GM19468 (cell line): ENCODE data around the gene NCKAP5.

ENCODE experiments used
- ATAC-seq: cut with Tn5 transposase; IDR thresholded peaks from one replicate; pipeline ENCODE4 v1.9.1; 2021; ENCODE audit warnings: mild to moderate bottlenecking, moderate library complexity, moderate number of reproducible peaks; ENCODE audit not compliant: unreplicated experiment; ENCODE audit errors: extremely low read depth

Gene NCKAP5

DNA sequence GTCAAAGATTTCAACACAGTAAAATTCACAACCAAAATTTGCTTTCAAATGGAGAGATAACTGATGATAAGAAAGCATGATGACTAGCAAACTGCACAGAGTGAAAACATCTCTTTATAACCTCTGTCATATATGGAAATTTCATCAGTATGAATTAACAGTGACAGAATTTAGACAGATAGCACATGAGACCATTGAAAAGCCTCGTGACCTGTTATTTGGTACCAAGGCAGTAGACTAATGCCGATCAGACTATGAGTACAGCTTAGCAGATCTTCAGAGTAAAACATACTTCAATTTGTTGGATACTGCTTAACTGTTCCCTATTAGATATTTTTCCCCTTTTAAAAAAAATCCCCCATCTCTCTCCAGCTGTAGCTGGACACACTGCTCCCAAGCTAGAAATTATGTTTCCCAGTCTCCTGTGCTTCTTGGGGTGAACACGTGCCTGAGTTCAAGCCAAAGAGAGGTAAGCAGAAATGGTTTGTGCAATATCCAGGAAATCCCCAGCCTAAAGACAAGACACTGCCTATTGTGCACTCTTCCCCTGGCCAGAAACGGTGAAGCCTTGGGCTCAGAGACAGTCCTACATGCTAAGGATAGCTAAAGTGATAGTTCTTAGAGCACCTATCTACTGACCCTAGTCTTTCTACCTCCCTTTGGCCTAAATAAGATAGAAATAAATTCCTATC is 256.1 kb downstream of the NCKAP5 start:
- no peak for ATAC-seq

DNA sequence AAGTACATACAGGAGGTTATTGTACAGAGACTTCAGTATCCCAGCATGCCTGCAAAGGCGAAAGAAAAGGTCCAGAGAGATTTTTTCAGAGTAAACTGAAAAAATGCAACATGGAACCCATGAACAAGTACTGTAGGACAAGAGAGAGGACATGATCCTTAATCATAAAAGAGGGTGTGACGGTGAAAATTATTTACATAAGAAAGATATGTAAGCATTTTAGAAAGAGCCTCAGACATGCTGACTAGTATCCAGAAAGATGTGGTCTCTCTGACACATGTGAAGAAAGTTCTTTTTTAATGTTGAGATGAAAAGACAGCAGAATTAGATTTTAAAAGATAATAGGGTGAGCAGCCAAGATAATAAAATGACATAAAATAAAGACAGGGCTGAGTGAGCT is 262.0 kb downstream of the NCKAP5 start:
- no peak for ATAC-seq

DNA sequence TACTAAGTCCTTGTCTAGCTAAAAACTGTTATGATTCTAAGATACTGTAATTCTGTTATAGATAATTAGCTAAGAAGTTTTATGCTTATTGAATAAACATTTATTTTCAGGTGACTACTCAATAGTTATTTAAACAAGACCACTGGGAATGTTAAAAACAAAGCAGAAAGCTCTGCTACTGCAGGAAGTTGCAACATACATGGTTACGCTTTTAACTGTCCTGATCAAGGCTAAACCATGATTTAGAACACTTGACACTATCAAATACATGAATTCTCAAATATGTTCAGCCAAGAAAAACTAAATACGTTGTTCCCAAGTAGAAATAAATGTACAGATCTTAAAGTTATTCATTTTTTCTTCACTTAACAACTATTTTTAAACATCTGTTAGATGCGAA is 263.9 kb downstream of the NCKAP5 start:
- no peak for ATAC-seq

DNA sequence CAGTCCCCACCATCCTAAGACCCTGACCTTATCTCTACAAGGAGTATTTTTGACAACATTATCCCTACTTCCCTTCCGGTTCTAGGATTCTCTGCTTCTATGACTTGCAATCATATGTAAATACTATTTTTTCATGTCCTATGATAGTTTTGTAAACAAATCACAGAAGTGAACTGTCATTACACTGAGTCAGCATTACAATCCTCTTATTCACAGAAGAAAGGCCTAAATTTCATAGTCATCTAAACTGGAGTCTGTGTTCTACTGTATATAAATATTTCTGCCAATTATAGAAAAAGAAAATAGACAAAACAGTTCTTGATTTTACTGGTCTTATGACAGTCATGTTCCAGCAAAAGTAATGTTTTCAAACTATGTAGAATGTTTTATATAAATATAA is 265.1 kb downstream of the NCKAP5 start:
- ATAC-seq = no peak

DNA sequence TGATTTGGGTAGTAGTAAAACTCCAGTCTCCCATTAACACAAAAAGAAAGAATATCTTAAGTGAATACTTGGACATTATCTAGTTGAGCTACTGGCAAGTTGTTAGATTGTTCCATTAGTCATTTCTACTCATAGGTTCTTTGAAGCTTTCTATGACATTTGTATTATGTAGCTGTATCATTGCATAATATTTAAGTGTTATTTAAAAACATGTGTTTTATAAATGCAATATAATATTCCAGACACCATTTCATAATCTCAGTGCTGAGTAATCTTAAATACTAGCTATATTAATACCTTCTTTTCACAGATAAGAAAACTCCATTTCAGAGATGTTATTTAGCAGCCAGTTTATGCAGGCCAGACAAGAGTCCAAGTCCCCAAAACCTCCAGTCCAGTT is 271.9 kb downstream of the NCKAP5 start:
- ATAC-seq = no peak

DNA sequence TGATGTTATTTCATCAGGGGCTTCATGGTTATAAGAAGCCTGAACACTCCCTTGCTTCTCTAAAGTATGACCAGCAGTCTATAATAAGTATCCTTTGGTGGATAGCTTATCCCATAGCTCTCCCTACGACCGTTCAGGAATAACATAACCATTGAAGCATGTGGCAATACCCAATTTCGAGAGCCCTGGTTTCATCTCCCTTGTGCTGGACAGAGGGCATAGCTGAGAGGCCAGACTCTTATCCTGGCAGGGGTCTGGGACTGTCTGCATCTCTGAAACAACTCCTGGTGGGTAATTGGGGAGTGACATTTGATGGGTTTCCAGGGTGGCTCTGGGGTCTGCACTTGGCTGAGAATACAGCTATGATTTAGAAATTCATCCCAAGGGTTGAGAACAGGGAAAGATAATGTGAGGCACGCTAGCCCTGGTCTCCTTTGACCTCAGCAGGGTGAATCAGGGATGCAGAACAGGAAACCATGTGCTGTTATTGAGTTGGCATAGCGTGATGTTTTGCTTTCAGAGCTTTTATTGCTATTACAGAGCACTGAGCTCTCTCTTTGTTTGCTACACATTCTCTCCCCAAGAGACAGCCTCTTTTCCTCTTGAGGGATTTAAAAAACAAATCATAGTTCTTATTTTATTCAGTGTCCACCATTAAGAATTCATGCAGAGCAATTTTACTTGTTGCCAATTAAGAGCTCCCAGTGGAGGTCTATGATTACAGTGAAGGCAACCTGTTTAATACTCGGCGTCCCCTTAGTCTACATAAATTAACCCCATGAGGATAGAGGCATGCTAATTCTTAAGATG is 274.5 kb downstream of the NCKAP5 start:
- ATAC-seq = no peak

DNA sequence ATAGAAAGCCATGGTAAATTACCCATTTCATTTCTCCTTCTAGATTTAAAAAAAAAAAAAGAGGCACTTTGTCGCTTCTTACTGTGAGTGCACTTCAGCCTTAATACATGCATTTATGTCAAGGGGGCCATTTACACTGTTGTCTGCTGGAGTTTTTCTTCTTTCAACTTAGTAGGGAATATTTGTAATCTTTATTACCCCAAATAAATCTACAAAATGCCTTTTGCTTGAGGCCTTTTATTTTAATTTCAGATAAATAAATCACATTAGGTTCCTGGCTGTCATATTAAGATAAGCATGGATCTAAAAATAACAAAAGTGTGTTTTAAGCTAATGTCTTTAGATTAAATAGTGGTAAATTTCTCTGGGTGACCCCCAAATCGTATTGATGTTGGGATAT is 276.0 kb downstream of the NCKAP5 start:
- ATAC-seq = no peak

DNA sequence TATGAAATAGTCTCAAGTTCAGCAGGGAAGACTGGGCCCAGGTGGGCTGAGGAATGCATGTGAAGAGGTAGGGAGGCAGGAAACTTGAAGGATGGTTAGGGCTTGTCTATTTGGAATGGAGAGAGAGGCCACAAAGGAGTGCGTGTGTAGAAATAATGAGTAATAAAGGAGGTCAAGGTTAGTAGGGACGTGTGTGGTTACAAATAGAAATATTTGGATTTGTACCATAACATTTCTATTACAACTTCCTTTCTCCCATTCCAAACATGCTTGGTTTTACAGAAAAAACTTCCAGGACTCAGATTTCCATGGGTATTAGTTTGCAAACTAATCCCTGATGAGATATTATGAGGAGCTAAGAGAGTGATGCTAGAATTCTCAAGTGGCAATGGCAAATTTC is 280.6 kb downstream of the NCKAP5 start:
- no peak for ATAC-seq

DNA sequence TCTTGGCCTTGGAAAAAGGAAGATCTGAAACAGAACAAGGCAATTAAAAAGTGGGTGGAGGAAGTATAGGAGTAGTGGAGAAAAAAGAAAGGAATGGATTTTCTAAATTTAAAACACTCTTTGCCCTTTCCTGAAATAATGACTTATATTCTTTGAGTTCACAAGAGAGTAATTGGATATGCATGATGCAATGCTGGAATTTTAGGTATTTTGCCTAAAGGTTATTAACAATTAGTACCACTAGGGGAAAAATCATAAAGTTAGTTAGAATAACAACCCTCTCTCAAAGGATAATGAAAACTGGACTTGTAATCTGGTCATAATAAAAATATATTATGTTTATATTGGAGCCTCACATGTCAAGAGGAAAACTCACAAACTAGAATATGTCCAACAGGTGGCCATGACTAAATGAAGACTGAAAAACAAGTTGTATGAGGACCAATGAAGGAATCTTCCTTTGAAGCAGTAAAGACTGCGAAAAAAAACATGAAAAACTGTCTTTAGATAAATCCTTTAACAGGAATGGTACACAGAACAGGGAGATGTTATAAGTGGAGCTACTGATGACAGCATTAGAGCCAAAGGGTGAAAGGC is 281.8 kb downstream of the NCKAP5 start:
- ATAC-seq = no peak

DNA sequence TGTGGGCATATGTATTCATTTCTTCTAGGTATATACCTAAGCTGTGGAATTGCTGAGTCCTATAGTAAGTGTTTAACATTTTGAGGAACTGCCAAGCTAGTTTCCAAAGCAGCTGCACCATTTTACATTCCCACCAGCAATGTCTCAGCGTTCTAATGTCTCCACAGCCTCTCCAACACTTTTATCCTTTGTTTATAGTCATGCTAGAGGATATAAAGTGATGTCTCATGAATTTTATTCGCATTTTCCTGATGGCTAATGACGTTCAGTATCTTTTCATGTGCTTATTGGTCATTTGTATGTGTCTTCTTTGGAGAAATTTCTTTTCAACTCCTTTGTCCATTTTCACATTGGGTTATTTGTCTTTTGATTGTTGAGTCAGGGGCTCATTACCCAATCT is 295.2 kb downstream of the NCKAP5 start:
- ATAC-seq = no peak

DNA sequence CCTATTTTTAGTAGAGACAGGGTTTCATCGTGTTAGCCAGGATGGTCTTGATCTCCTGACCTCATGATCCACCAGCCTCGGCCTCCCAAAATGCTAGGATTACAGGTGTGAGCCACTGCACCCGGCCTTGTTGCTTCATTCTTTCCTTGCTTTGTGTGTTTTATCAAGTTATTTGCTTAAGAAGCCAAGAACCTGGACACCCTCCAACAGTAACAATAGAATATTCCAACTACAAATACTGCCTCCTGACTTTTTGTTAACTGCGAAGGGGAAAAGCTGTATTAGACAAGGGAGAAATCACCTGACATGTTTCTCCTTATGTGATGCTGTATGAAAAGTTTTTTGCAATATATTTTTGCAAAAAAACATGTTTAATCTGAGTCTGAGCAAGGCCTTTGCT is 297.2 kb downstream of the NCKAP5 start:
- no peak for ATAC-seq

DNA sequence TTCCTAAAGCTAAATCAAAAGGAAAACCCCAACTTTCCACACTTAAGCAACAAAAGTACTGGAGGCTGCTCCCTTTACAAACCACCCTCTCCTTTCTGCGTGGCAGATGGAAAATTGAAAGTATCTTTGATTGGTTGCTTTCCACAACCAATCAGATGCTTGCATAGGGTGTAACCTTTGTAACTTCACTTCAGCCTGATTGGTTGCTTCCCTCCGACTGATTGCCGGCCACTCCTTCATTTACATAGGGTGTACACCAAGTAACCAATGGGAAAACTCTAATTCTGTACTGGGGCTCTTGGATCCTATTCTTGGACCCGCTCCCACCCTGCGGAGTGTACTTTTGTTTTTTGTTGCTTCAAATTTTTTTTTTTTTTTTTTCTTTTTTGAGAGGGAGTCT is 297.7 kb downstream of the NCKAP5 start:
- ATAC-seq = no peak

DNA sequence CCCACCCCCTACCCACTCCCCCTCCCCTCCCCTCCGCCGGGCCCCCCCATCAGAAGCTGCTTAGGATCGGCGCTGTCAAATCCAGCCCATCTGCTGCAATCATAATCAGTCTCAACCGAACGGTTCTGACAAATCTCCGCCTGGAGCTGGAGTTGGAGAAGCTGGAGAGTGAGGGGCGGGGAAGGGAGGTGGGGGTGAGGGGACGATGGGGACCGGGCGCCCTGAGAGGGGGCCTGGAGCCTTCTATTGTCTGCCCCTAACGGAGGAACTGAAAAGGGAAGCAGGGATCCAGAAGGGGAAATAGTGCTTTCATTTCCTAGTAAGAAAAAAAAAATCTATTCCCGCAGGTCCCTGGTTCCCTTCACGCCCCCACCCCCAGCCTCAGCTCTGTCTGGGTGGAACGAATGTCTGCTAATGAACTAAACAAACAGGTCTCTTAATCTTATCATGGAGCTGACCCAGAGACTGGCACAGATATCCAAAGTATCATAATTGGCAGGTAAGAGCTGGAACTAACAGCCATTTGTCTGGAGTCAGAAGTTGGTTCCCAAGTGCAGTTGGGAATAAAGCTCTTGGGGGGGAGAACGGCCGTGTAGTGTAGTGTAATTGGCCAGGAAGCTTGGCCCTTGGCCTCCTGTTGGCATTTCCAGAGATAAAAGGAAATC is 301.2 kb downstream of the NCKAP5 start:
- ATAC-seq = no peak

DNA sequence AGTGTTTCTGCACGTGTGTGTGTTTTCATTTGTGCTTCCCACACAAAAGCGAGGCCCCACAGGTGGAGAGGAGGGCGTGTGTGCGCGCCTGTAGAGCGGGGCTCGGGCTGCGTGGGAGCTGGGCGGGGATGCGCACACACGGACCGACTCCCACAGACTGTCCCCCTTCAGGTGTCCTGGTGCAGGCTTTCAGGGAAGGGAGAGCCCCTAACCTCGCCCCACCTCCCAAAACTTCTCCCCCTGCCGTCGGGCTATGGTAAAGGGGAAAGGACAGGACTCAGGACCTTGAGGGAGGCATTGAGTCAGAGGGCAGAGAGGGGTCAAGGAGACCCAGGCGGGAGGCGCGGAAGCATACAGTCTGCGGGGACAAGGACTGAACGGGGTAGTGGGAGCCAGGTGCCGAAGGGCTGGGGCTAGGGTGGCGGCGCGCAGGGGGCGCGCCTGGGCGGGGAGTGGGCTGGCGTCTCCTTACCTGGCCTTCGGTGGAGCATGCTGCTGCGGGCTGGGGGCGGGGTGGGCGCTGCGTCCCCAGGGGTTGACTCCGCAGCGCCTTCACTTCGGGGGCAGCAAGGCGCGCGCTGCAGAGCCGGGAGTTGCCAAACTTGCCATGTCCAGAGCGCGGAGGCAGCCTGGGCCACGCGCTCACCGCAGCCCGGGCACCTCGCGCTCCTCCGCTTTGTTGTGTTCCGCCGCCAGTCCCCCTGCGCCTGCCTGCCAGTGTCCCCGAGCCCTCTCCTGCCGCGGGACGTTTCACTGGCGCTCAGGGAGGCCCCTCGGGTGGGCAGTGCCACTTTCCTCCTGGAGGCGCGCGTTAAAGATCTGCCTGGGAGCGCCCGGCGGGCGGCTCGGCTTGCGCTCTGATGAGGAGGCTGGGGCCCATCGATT is 302.0 kb downstream of the NCKAP5 start:
- ATAC-seq = no peak

DNA sequence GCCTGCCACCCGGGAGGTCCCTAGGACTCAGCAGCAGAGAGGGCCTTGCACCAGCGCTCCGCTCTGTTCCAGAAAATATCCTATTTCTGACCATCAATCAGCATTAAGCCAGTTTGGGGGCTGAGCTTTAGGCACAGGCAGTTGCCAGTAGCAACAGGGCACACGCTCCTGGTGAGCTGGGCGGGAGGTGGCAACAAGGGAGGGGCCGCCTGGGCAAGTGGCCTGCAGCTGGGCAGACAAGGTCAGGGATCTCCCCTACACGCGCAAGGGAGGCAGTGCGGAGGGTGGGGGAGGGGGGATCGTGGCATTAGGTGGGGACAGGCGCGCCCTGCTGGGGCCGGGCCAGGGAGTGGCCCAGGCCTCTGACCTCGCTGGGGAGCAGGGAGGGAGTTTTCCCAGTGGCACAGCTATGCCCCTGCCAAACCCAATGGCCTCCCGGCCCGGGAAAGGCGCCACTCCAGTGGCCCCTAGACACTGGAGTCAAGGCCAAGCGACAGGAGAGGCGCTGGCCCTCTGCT is 302.8 kb downstream of the NCKAP5 start:
- no peak for ATAC-seq

DNA sequence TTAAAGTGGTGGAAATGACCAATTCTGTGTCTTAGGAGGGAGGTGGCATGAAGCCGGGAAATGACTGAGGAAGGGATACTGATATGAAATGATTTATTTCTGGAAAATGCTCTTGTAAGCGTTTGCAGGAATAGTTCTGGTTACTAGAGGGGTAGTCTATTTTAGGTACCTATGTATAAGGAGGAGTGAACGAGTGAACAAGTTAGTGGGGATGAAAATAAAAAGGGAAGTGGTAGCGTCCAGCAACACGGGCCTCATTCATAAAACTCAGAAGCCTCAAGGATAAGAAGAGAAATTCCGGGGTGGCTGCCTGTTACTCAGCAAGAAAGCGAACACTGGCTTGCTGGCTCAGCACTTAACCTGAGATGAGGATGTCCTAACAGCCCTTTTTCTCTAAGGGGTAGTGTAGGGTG is 303.3 kb downstream of the NCKAP5 start:
- ATAC-seq = no peak

DNA sequence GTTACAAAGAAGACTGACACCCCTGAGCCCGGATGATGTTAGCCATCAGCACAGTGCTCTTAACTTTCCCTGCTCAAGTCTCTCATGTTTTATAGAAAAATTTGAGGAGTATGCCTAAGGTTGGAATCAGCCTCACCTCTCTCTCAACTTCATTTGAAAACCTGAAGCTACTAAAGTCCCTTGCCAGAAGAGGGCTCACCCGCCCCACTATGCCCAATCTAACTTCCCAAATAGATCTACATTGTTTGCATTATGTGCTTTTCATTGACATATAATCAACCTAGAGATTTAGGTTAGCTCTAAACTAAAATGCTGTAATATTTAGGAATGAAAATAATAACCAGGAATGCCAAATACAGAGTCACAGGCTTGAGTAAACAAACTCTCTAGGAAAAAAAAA is 305.4 kb downstream of the NCKAP5 start:
- no peak for ATAC-seq

DNA sequence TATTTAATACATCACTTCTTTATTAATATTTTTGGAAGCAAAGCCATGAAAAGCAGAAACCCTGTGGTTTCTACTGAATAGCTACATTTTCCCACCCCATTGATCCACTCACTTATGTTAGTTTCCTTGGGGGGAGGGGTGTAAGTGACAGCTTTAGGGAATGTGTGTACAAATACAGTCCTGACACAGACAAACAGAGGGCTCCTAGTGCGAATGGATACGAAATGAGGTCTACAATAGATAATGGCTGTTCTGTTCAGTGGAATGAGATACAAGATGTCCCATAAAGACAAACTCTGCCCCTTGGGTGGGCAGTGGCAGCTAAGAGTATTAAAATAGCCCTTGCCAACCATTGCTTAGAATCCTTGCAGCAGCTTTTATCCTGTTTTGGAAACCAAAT is 312.9 kb downstream of the NCKAP5 start:
- ATAC-seq = no peak

DNA sequence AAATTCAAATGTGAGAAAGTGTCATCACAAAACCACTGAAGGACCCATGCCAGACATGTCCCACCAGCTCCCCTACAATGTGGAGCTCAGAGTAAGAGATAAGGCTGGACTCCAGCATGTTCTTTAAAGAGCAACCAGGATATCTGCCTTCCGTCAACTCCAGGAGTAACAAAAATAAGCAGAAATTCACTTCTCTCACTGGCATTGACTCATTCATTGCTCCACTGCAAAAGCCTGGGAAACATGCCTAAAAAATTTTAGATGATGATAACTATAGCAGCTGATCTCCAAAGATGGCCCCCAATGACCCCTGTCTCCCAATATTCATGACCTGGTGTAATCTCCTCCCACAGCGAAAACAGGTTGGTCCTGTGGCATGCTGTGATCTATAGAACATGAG is 314.5 kb downstream of the NCKAP5 start:
- no peak for ATAC-seq
